Prostate gland (tissue), 2 donors: ENCODE measurements around the gene MTHFD2.

ENCODE experiments used
- CTCF ChIP-seq, 4 experiments: fragments of 200-600 bp in 2 of 4; fragments of 450-650 bp in 2 of 4; sonication (generic) in 2 of 4; IDR thresholded peaks; 1 replicate in 3 of 4; 2 replicates in 1 of 4; pipeline ENCODE4 v1.5.1; 2016 to 2019; ENCODE audit warnings: antibody characterized with exemption in 4 of 4, mild to moderate bottlenecking in 2 of 4, moderate library complexity in 2 of 4
- POLR2A ChIP-seq: fragments of 450-650 bp; IDR thresholded peaks from one replicate; pipeline ENCODE4 v1.6.1; 2016; ENCODE audit warnings: antibody characterized with exemption, mild to moderate bottlenecking

DNA sequence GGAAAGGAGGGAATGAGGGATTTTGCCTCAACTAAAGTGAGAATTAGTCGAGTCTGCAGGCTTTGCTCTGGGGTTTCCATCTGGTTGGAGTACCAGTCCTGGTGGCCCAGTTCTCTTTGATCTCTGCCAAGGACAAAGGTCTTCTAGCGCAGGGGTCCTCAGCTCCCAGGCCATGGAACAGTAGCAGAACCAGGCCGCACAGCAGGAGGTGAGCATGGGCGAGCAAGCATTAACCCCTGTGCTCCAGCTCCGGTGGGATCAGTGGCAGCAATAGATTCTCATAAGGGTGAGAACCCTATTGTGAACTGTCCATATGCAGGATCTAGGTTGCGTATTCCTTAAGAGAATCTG, 23.9 kb downstream of the MTHFD2 start:
- TF ChIP-seq CTCF (IDR thresholded peaks at IDR 0.05) (no peak), POLR2A (no peak)
